H1 (cell line): ENCODE data around the gene PHTF2. TPM values are rescaled to one million over a fixed set of nuclear protein-coding genes. Genes with fewer than 3 reads are reported as not detected.

ENCODE experiments used
- polyA plus RNA-seq, 7 experiments: library from polyadenylated mRNA; depleted of rRNA in 3 of 7; stranded (reverse) in 5 of 7; unstranded in 2 of 7; fragments of >200 nt in 5 of 7; fragments of 200-250 nt in 2 of 7; gene quantifications; 1 replicate in 5 of 7; 2 replicates in 1 of 7; 4 replicates in 1 of 7; pipeline versions ENCODE4 v1.2.1 to v1.2.3, GENCODE V29; 2011 to 2013; ENCODE audit warnings: missing spikeins in 2 of 7, mixed read lengths in 2 of 7
- small RNA-seq: library from polyadenylated mRNA; stranded (forward); fragments of <200 nt; extraction: miRNeasy Mini kit (QIAGEN cat#:217004); gene quantifications from one replicate; pipeline ENCODE3, GENCODE V24; 2013; ENCODE audit not compliant: insufficient read depth
- total RNA-seq: library from RNA; stranded (reverse); fragmentation: NEBNext Ultra II Directional; extraction: Animal tissue kit (Norgen Biotek cat#: 25700); gene quantifications from 2 replicates; pipeline ENCODE4 v1.2.1, GENCODE V29; 2021

PHTF2 gene
- total and polyA plus RNA-seq, 2 of the 8 experiments (the other 6 are each of a cell fraction or from before 2014, with no cell fraction given), result 9.0 to 25.4 TPM

Small RNAs within 50 kb of the gene (small RNA-seq; reads per million reads assigned to genes)
- gene RF00019, result not detected

Other genes with a start within 250 kb of the PHTF2 start
- 22.1 and 22.6 TPM in 2 replicates for gene RSBN1L, start 102.3 kb upstream of the PHTF2 start, total RNA-seq
- 3.9 and 4.1 TPM in 2 replicates for gene RSBN1L, start 102.3 kb upstream of the PHTF2 start, polyA plus RNA-seq (2011; rRNA removed)
- 22.1 and 23.3 TPM in 2 replicates for gene TMEM60, start 339 bp upstream of the PHTF2 start, total RNA-seq
- 13.2 and 29.2 TPM in 2 replicates for gene TMEM60, start 339 bp upstream of the PHTF2 start, polyA plus RNA-seq (2011; rRNA removed)